ENCODE results near the gene RTKN2.

Gene RTKN2

GRCh38 chr10:62239994-62240393 is 28.6 kb downstream of the RTKN2 start:
- Histone ChIP-seq H2AFZ (ENCODE audit: low read depth, low read length) (no peak overlapping the region), H3K27ac (ENCODE audit: low read length) (no peak overlapping the region), H3K4me2 (ENCODE audit: low read length) (no peak overlapping the region), H3K9ac (ENCODE audit: low read length) (no peak overlapping the region), H3K4me3 (ENCODE audit: low read length) (no peak overlapping the region), H3K27me3 (ENCODE audit: low read depth, low read length) (no peaks in the 10 kb centered on the region), H3K36me3 (replicated peaks; ENCODE audit: low read depth, low read length) (no peaks in the 10 kb centered on the region), H4K20me1 (ENCODE audit: insufficient read depth, low read length) (no peaks in the 10 kb centered on the region), H3K9me3 (ENCODE audit: insufficient read depth, low read length) (no peaks in the 10 kb centered on the region), H3K79me2 (ENCODE audit: low read length) (no peaks in the 10 kb centered on the region), H3K4me1 (ENCODE audit: low read length) (peaks cover 37% of the 10 kb centered on the region)
- TF ChIP-seq CTCF (IDR thresholded peaks at IDR 0.05; ENCODE audit: low read depth, low read length) (no peak), EZH2phosphoT487 (IDR thresholded peaks at IDR 0.05; ENCODE audit: low read depth) (no peak)

GRCh38 chr10:62238880-62239279 is 29.8 kb downstream of the RTKN2 start:
- no peaks in the 10 kb centered on the region for H3K27me3 ChIP-seq (ENCODE audit: low read depth, low read length)
- no peak overlapping the region for H2AFZ ChIP-seq (ENCODE audit: low read depth, low read length)
- H3K4me2 ChIP-seq (ENCODE audit: low read length) = no peak overlapping the region
- peaks cover 31% of the 10 kb centered on the region for H3K4me1 ChIP-seq (ENCODE audit: low read length)
- no peak for TF ChIP-seq CTCF (IDR thresholded peaks at IDR 0.05; ENCODE audit: low read depth, low read length)
- no peak for TF ChIP-seq EZH2phosphoT487 (IDR thresholded peaks at IDR 0.05; ENCODE audit: low read depth)
- no peak overlapping the region for H3K27ac ChIP-seq (ENCODE audit: low read length)
- H3K79me2 ChIP-seq (ENCODE audit: low read length) = no peaks in the 10 kb centered on the region
- H3K9me3 ChIP-seq (ENCODE audit: insufficient read depth, low read length) = no peaks in the 10 kb centered on the region
- H3K9ac ChIP-seq (ENCODE audit: low read length) = no peak overlapping the region
- H3K36me3 ChIP-seq (replicated peaks; ENCODE audit: low read depth, low read length) = no peaks in the 10 kb centered on the region
- H4K20me1 ChIP-seq (ENCODE audit: insufficient read depth, low read length) = no peaks in the 10 kb centered on the region
- no peak overlapping the region for H3K4me3 ChIP-seq (ENCODE audit: low read length)

GRCh38 chr10:62237966-62238365 is 30.7 kb downstream of the RTKN2 start:
- Histone ChIP-seq H3K27me3 (ENCODE audit: low read depth, low read length) (no peaks in the 10 kb centered on the region), H2AFZ (ENCODE audit: low read depth, low read length) (no peak overlapping the region), H3K4me3 (ENCODE audit: low read length) (no peak overlapping the region), H4K20me1 (ENCODE audit: insufficient read depth, low read length) (no peaks in the 10 kb centered on the region), H3K36me3 (replicated peaks; ENCODE audit: low read depth, low read length) (no peaks in the 10 kb centered on the region), H3K9ac (ENCODE audit: low read length) (no peak overlapping the region), H3K27ac (ENCODE audit: low read length) (no peak overlapping the region), H3K9me3 (ENCODE audit: insufficient read depth, low read length) (no peaks in the 10 kb centered on the region), H3K4me2 (ENCODE audit: low read length) (no peak overlapping the region), H3K4me1 (ENCODE audit: low read length) (peaks cover 22% of the 10 kb centered on the region), H3K79me2 (ENCODE audit: low read length) (no peaks in the 10 kb centered on the region)
- TF ChIP-seq CTCF (IDR thresholded peaks at IDR 0.05; ENCODE audit: low read depth, low read length) = no peak

GRCh38 chr10:62237506-62237905 is 31.1 kb downstream of the RTKN2 start:
- H3K4me1 ChIP-seq (ENCODE audit: low read length) = peaks cover 20% of the 10 kb centered on the region
- H3K9ac ChIP-seq (ENCODE audit: low read length) = no peak overlapping the region
- H3K36me3 ChIP-seq (replicated peaks; ENCODE audit: low read depth, low read length) = no peaks in the 10 kb centered on the region
- H3K9me3 ChIP-seq (ENCODE audit: insufficient read depth, low read length) = no peaks in the 10 kb centered on the region
- no peaks in the 10 kb centered on the region for H4K20me1 ChIP-seq (ENCODE audit: insufficient read depth, low read length)
- no peak overlapping the region for H3K4me2 ChIP-seq (ENCODE audit: low read length)
- H3K27ac ChIP-seq (ENCODE audit: low read length) = no peak overlapping the region
- H3K4me3 ChIP-seq (ENCODE audit: low read length) = no peak overlapping the region
- no peaks in the 10 kb centered on the region for H3K79me2 ChIP-seq (ENCODE audit: low read length)
- H2AFZ ChIP-seq (ENCODE audit: low read depth, low read length) = no peak overlapping the region
- TF ChIP-seq CTCF (IDR thresholded peaks at IDR 0.05; ENCODE audit: low read depth, low read length) = no peak
- no peak for TF ChIP-seq EZH2phosphoT487 (IDR thresholded peaks at IDR 0.05; ENCODE audit: low read depth)
- no peaks in the 10 kb centered on the region for H3K27me3 ChIP-seq (ENCODE audit: low read depth, low read length)
